ENCODE results near the gene SPTLC1. TPM values are rescaled to one million over a fixed set of nuclear protein-coding genes. Genes with fewer than 3 reads are reported as not detected.

SPTLC1 gene
- total RNA-seq, 1 experiment from 2014 or later = 60.6 TPM

DNA sequence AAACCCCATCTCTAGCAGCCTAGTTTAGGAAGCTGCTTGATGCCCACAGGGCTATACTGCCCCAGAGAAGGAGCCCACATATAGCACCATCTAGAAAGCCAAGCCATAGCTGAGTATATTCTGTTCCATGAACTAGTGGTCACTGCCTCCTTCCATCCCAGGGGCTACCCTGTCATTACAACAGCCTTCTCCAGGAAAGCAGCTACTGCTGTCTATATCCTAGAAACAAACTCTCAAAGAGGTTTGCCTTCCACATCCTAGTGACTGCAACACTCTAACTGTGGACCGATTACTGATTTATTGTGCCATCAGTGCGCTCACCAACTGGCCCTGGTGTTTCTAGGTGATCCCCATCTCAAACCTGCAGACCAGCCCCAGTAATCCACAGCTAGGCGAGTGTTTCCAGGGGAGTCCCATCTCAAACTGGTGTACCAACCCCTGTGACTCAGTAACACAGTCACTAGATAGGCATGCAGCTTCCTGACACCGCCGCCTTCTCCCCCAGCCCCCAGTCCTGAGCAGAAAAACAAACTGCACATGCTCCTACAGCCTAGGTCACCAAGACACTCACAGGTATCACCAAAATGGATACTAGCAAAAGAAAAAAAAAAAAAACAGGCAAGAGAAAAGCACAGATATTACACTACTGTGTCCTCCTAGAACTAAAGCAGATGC, 14.8 kb downstream of the SPTLC1 start:
- TF ChIP-seq, protein P1, sequence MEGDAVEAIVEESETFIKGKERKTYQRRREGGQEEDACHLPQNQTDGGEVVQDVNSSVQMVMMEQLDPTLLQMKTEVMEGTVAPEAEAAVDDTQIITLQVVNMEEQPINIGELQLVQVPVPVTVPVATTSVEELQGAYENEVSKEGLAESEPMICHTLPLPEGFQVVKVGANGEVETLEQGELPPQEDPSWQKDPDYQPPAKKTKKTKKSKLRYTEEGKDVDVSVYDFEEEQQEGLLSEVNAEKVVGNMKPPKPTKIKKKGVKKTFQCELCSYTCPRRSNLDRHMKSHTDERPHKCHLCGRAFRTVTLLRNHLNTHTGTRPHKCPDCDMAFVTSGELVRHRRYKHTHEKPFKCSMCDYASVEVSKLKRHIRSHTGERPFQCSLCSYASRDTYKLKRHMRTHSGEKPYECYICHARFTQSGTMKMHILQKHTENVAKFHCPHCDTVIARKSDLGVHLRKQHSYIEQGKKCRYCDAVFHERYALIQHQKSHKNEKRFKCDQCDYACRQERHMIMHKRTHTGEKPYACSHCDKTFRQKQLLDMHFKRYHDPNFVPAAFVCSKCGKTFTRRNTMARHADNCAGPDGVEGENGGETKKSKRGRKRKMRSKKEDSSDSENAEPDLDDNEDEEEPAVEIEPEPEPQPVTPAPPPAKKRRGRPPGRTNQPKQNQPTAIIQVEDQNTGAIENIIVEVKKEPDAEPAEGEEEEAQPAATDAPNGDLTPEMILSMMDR (conservative IDR thresholded peaks at IDR 0.05; ENCODE audit: low read depth, low read length) = no peak
- TF ChIP-seq EZH2 (IDR thresholded peaks at IDR 0.05; ENCODE audit: borderline replicate concordance, low read depth, low read length, poor library complexity, severe bottlenecking) = no peak
- CTCF ChIA-PET = no interaction called here
- BruUV-seq (replicated peaks) = no TSS peak
- Histone ChIP-seq H3K4me1 (ENCODE audit: insufficient read depth, low read length, poor library complexity, severe bottlenecking) (no peaks in the 10 kb centered on the region), H3K36me3 (ENCODE audit: insufficient read depth, low read length, poor library complexity, severe bottlenecking) (no peaks in the 10 kb centered on the region), H3K27ac (ENCODE audit: low read depth, low read length, poor library complexity, severe bottlenecking) (no peak overlapping the region), H3K27me3 (replicated peaks; ENCODE audit: insufficient read depth, low read depth, low read length, poor library complexity) (no peaks in the 10 kb centered on the region), H3K4me3 (ENCODE audit: low read depth, low read length, poor library complexity, severe bottlenecking) (no peak overlapping the region), H3K9me3 (ENCODE audit: low read depth, low read length, poor library complexity, severe bottlenecking) (no peaks in the 10 kb centered on the region)
- DNase-seq (ENCODE audit: low spot score) = no peak
- intact Hi-C loops (cut with micrococcal nuclease; ENCODE audit: unreplicated experiment) = no loop called here
- POLR2A ChIA-PET (ENCODE audit: low non-redundant PET) = no interaction called here

DNA sequence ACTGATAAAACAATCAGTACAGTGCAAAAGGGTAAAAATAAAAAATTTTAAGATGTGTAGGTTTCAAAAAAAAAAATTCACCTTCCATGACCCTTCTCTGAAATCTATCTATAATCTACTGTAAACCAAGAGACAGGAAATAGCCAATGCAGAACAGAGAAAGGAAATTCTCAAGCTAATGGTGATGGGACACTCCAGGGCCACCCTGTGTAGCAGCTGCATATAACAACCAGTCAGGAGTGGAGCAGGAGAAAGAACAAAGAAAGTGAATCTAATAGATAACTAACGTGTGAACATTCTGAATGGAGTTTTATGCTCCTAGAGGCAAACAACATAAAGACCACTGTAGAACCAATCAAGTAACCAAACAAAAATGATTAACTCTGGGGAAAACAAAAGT, 16.6 kb downstream of the SPTLC1 start:
- TF ChIP-seq EZH2 (IDR thresholded peaks at IDR 0.05; ENCODE audit: borderline replicate concordance, low read depth, low read length, poor library complexity, severe bottlenecking) = no peak
- TF ChIP-seq, protein P1 (conservative IDR thresholded peaks at IDR 0.05; ENCODE audit: low read depth, low read length) = no peak
- POLR2A ChIA-PET (ENCODE audit: low non-redundant PET) = no interaction called here
- no peak overlapping the region for H3K4me3 ChIP-seq (ENCODE audit: low read depth, low read length, poor library complexity, severe bottlenecking)
- peak; percentile 5 for DNase-seq (ENCODE audit: low spot score)
- CTCF ChIA-PET = no interaction called here
- no peaks in the 10 kb centered on the region for H3K9me3 ChIP-seq (ENCODE audit: low read depth, low read length, poor library complexity, severe bottlenecking)
- no peak overlapping the region for H3K27ac ChIP-seq (ENCODE audit: low read depth, low read length, poor library complexity, severe bottlenecking)
- H3K4me1 ChIP-seq (ENCODE audit: insufficient read depth, low read length, poor library complexity, severe bottlenecking) = no peaks in the 10 kb centered on the region
- H3K36me3 ChIP-seq (ENCODE audit: insufficient read depth, low read length, poor library complexity, severe bottlenecking) = no peaks in the 10 kb centered on the region
- intact Hi-C loops (cut with micrococcal nuclease; ENCODE audit: unreplicated experiment) = no loop called here
- BruUV-seq (replicated peaks) = TSS peak; percentile 99
- no peaks in the 10 kb centered on the region for H3K27me3 ChIP-seq (replicated peaks; ENCODE audit: insufficient read depth, low read depth, low read length, poor library complexity)

DNA sequence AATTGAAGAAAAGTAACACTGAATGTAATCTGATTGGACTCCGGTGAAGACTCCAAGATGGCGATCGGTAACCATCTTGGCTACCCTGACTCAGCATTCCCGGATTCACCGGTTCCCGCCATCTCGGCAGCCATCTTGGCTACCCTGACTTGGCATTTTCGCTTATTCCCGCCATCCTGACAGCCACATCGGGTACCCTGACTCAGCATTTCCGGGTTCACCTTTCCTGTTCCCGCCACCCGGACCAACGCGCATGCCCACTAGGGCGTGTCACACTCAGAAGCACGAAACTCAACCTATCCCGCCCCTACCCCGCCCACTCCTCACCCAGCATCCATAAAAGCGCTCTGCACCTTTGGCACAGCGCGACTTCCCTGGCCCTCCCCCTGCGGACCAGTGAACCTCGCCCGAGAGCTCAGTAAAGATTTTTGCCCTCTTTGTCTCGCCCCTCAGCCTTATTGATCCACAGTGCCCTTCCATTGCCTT, 17.2 kb downstream of the SPTLC1 start:
- intact Hi-C loops (cut with micrococcal nuclease; ENCODE audit: unreplicated experiment) = no loop called here
- POLR2A ChIA-PET (ENCODE audit: low non-redundant PET) = no interaction called here
- BruUV-seq (replicated peaks) = no TSS peak

More for the DNA sequence above, 17.2 kb downstream of the SPTLC1 start:
- no peaks in the 10 kb centered on the region for H3K36me3 ChIP-seq (ENCODE audit: insufficient read depth, low read length, poor library complexity, severe bottlenecking)
- no peak overlapping the region for H3K4me3 ChIP-seq (ENCODE audit: low read depth, low read length, poor library complexity, severe bottlenecking)
- DNase-seq (ENCODE audit: low spot score) = peak; percentile 47
- no peaks in the 10 kb centered on the region for H3K27me3 ChIP-seq (replicated peaks; ENCODE audit: insufficient read depth, low read depth, low read length, poor library complexity)
- CTCF ChIA-PET = no interaction called here
- H3K4me1 ChIP-seq (ENCODE audit: insufficient read depth, low read length, poor library complexity, severe bottlenecking) = no peaks in the 10 kb centered on the region
- H3K27ac ChIP-seq (ENCODE audit: low read depth, low read length, poor library complexity, severe bottlenecking) = no peak overlapping the region
- no peak for TF ChIP-seq EZH2 (IDR thresholded peaks at IDR 0.05; ENCODE audit: borderline replicate concordance, low read depth, low read length, poor library complexity, severe bottlenecking)
- TF ChIP-seq, protein P1 (conservative IDR thresholded peaks at IDR 0.05; ENCODE audit: low read depth, low read length) = no peak
- no peaks in the 10 kb centered on the region for H3K9me3 ChIP-seq (ENCODE audit: low read depth, low read length, poor library complexity, severe bottlenecking)
